NCI-H510A (cell line): ENCODE results near the gene PLAC1.

Experiments used
- DNase-seq: peaks from one replicate; lab custom pipeline; 2025; lab: John Stamatoyannopoulos, UW

Gene PLAC1

DNA sequence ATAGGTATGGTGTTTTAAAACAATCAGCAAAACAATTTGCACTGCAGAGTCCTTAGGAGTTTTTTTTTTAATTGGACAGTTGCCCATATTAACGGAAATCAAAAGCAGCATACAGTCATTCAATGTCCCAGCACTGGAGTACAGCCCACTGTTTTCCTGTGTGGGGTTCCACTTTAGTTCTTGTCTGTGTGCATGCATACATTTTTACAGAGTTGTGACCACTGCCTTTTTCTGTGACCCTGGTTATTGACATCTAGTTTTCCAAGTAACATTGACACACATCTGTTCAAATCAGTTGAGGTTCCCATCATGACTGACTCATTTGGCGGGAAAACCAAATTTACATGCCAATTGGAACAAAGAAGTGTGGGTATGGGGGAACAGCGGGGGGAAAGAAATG lies 115.0 kb downstream of the PLAC1 start:
- no peak for DNase-seq

DNA sequence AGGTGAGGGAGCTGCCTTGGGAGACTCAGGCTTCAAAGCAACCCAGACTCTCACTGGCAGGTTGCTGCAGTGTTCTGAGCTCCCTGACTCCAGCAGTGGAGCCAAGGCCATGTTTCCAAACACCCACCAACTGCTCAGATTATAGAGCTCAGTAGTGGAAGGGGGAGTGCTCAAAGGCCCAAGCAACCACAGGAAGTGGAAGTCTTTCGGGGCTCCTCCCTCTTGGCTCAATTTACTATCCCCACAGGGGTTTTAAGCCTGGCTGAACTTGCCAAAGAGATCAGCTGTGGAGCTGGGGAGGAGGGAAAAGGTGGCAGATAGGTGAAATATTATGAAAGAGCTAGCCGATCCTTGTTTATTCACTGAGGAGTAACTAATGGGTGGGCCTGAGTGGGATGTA lies 115.8 kb downstream of the PLAC1 start:
- DNase-seq, result no peak

DNA sequence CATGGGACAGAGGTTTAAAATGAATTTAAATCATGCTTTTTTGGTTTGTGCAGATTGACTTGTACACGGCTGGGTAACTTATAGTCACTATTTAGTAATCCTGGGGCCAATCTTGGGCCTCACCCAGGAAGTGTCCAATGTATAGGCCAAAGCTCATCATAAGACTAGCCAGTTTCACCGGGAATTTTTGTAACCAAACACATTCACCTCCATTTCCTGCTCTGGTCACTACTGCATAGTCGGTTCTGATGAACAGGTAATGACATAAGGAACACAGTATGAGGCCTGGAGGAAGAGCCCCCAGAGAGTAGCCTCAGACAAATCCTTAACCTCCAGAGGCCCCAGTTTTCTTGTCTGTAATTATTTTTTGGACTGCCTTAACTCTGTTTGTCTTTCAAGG lies 116.4 kb downstream of the PLAC1 start:
- no peak for DNase-seq

DNA sequence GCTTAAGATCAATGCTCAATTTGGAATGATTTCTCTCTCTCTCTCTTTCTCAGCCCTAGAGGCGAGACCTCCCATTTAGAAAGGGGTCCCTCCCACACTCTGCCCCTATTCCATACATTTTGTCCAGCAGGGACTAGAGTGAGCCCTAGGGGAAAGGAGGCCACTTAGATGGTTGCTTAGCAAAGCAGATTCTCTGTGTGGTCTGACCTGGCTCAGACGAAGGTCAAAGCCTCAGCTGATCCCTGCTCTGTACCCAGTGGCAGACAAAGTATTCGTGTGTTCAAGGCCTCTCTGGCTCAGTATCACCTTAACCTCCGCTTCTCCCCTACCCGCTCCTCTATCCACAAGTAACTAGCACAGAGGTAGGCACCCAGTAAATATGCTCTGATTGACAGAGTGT lies 120.0 kb downstream of the PLAC1 start:
- DNase-seq, result no peak

DNA sequence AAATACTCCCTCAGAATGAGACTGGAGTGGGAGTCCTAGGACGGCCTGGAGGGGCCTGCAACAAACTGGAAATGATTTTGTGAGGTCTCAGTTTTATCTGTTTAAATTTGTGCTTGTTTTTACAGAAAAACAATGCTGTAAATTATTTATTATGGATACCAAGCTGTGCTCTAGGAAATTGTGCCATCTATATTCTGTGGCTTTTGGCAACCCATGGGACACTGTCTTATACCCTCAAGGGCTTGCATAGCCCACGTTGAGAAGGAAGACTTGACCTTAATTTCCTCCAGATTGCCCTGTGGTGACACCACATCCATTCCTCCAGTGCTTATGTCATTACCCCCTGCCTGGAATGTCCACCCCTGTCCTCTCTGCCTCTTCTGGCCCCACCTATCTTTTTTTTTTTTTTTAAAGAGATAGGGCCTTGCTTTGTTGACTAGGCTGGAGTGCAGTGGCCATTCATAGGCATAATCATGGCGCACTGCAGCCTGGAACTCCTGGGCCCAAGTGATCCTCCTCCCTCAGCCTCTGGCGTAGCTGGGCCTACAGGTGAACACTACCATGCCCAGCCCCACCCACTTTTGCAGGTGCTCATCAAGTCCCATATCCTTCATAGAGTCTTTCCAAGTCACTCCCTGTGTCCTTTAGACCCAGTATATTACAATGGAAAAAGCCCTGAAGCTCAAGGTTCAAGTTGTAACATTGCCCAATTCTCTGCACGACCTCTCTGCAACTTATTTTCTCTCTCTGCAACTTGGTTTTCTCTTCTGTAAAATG lies 120.9 kb downstream of the PLAC1 start:
- DNase-seq, result no peak

DNA sequence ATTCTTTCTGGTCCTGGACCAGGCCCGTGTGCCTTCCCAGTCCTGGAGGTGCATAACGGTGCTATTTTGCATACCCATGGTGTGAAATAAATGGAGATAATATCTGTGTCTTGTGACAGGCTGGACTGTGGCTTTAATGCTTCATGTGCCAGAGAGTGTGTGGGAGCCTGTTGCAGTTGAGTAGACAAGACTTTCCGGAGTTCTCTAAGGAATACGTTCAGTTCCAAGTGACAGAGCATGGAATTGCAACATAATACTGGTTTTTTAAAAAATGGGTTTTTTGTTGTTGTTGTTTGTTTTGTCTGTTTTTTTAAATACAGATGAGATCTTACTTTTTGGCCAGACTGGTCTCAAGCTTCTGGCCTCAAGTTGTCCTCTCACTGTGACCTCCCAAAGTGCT lies 124.3 kb downstream of the PLAC1 start:
- DNase-seq, result no peak

DNA sequence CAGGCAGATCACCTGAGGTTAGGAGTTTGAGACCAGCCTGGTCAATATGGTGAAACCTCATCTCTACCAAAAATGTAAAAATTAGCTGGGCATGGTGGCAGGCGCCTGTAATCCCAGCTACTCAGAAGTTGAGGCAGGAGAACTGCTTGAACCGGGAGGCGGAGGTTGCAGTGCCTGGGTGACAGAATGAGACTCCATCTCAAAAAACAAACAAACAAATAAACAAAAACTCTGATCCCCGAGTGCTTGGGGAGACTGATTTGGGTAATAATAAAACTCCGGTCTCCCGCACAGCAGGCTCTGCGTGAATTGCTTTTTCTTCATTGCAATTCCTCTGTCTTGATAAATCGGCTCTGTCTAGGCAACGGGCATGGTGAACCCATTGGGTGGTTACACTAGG lies 124.9 kb downstream of the PLAC1 start:
- no peak for DNase-seq

DNA sequence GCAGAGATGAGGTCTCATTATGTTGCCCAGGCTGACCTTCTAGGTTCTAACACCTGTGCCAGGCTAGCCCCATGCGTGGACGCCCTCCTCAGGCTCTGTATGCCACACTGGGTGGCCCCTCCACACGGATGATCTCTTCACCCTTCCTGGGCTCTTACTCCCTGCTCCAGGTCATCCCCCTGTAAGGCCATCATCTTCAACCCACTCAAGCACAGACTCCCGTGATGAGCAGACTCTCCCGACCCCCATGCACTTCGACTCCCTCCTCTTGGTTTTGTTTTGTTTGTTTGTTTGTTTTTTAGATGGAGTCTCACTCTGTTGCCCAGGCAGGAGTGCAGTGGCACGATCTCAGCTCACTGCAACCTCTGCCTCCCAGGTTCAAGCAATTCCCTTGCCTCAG lies 127.4 kb downstream of the PLAC1 start:
- no peak for DNase-seq

DNA sequence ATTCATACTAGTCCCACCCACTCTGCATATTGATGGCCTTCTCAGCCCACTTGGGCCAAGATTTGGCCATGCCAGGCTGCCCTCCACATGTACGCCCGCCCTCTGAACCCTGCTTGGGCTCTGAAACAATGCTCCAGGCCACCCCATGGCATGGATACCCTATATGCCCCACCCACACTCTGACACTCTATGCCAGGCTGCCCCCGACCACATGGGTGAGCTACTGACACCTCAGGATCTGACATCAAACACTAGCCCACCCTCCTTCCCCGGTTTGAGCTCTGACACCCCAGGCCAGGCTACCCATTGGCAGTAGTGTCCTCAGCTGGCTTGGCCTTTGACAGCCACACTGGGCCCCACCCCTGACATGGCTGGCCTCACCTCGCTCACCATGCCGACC lies 128.8 kb downstream of the PLAC1 start:
- no peak for DNase-seq

DNA sequence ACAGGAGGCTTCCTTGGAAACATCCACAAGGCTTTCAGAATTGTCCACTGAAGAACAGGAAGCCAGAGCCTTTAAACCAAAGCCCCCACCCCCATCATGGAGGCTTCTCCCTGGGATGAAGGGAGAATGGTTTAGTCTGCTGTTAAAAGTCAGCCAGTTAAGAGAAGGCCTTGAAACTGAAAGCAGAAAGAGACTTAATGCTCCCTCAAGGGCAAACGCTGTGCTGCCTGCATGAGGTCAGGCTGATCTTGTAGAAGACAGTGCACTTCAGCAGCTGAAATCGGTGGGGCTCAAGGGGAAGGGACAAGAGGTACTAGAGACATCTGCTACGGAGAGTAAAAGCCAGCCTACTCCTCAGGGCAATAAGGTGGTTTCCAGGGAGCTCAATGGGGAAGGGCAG lies 129.3 kb downstream of the PLAC1 start:
- DNase-seq, result no peak

DNA sequence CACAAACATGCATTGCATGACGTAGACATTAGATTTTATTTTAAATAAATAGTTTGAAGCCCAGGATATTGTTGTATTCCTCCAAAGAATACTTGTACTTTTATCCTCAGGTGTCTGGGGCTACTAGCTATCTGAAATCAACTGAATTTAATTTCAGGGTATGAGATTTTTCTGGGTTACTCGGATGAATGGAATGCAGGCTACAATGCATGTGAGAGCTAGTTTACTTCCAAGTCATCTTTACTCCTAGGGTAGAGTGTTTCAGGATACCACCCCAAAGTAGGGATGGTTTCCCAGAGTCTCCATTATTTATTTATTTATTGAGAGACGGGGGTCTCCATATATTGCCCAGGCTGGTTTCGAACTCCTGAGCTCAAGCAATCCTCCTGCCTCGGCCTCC lies 131.9 kb downstream of the PLAC1 start:
- DNase-seq, result no peak

DNA sequence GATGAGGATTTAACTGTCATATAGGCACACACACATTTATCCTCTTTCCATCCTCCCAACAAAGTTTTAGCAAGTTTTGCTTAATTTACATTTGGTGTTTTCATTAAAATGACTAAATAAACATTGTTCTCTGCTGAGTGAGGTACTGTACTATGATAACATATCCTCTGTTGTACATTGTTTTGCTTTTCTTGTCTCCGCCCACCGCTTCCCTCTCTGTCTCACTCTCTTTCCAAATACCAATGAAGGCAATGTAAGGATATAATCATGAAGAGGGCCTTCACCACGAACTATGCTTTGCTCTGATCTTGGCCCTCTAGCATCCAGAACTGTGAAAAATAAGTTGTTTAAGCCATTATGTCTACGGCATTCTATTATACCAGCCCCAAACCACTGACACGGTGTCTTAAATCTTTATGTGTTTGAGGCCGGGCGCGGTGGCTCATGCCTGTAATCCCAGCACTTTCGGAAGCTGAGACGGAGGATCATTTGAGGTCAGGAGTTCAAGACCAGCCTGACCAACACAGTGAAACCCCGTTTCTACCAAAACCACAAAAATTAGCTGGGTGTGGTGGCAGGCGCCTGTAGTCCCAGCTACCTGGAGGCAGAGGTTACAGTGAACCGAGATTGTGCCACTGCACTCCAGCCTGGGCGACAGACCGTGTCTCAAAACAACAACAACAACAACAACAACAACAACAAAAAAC lies 133.0 kb downstream of the PLAC1 start:
- DNase-seq, result no peak

DNA sequence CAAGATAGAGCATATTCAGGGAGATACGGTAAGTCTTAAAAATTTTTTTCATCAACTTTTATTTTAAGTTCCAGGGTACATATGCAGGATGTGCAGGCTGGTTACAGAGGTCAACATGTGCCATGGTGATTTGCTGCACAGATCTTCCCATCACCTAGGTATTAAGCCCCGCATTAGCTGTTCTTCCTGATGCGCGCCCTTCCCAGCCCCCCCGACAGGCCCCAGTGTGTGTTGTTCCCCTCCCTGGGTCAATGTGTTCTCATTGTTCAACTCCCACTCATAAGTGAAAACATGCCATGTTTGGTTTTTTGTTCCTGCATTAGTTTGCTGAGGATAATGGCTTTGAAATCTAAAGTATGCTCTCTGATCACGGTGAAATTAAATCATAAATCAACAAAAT lies 134.1 kb downstream of the PLAC1 start:
- DNase-seq, result no peak

DNA sequence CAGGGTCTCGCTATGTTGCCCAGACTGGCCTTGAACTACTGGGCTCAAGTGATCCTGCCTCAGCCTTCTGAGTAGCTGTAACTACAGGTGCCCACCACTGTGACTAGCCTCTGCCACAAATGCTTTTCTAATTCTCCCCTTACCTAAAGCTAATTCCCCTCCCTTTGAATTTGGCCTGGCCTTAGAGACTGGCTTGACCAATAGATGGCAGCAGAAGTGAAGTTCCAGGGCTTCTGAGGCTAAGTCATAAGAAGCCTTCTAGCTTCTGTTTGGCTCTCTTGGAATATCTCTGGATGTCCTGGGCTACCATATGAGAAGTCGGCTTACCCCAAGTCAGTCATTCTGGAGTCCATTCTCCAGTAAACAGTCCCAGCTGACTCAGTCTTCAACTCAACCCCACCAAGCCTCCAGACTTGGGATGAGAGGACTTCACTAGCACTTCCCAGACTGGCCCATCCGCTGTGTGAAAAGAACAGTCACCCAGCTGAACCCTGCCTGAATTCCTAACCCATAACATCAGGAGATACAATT lies 137.3 kb downstream of the PLAC1 start:
- DNase-seq, result no peak
